ENCODE measurements around the gene OXLD1.
A peak's percentile ranks its signal among the peaks of the same experiment; 100 is the strongest.

The OXLD1 gene

GRCh38 chr17:81666342-81667191 is at the start of gene OXLD1, which contains the start of gene CCDC137:
OXLD1 (minus strand) TSS chr17:81666605; CDS start chr17:81666577, 28 bp downstream.
CCDC137 (plus strand) TSS chr17:81666737; CDS start chr17:81666767, 30 bp downstream.
- Histone ChIP-seq H3K36me3 (peaks cover 43 to 57% (median 53%) of the 10 kb centered on the region in 11 experiments), H3K27me3 (no peaks in the 10 kb centered on the region), H3K9me3 (replicated peaks in 1 of 11) (no peaks in the 10 kb centered on the region), H3K4me2 (peak within 1 kb of the TSS; percentile 88 to 99 (median 97)), H3K4me3 (peak within 1 kb of the TSS; percentile 84 to 100 (median 98)), H4K20me1 (peaks cover 0 to 38% (median 23%) of the 10 kb centered on the region in 11 experiments; a peak in 13 of 22 replicates), H3K27ac (peak within 1 kb of the TSS; percentile 81 to 99 (median 95)), H3K9ac (peak within 1 kb of the TSS; percentile 91 to 99 (median 95)), H3K4me1 (peaks cover 35 to 53% (median 49%) of the 10 kb centered on the region in 10 experiments)
- no peak for TF ChIP-seq Cebpa-rat (IDR thresholded peaks at IDR 0.05)

DNA sequence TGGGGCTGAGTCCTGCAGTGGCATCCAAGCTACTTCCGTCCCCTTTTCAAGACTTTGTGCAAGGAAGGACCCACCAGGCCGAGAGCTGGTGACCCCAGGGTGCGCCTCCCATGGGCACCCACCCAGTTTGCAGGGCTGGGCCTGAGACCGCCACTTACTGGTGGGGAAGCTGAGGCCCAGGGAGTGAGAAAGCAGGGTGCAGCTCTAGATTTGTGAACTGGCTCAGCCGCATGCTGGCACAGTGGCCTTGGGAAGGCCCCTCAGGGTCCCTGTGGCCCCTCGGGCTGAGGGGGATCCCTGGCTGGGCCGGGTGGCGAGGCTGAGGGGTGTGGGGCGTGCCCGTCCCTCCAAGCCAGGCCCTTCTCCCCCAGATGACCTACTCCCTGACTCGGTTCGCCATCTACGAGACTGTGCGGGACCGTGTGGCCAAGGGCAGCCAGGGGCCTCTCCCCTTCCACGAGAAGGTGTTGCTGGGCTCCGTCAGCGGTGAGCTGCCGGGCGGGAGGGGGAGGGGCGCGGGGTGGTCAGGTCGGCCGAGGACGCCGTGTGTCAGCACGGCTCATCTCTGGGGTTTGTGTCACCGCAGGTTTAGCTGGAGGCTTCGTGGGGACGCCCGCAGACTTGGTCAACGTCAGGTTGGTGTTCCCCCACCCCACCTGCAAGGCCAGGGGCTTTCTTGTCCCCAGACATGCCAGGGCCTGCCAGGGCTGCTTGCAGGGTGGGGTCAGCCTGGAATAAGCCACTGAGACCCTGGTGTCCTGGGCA is 48.9 kb upstream of the OXLD1 start:
- Histone ChIP-seq H3K27ac (no peak overlapping the region), H3K9ac (no peak overlapping the region; a peak in 1 of 22 replicates), H3K4me3 (no peak overlapping the region)

GRCh38 chr17:81714412-81715106 is 48.2 kb upstream of the OXLD1 start:
- Histone ChIP-seq H3K27me3 (no peaks in the 10 kb centered on the region), H3K4me1 (peaks cover 36 to 65% (median 55%) of the 10 kb centered on the region in 10 experiments), H4K20me1 (peaks cover 0 to 55% (median 23%) of the 10 kb centered on the region in 11 experiments; a peak in 13 of 22 replicates), H3K9ac (peak overlapping the region in 5 of 11 experiments; percentile 13 to 88 (median 83); a peak in 5 of 22 replicates), H3K4me2 (peak overlapping the region in 8 of 11 experiments; percentile 98 to 100 (median 99); a peak in 12 of 22 replicates), H3K9me3 (replicated peaks in 1 of 11) (no peaks in the 10 kb centered on the region), H3K36me3 (peaks cover 0 to 38% (median 20%) of the 10 kb centered on the region in 11 experiments; a peak in 14 of 22 replicates), H3K4me3 (no peak overlapping the region), H3K27ac (peak overlapping the region in 1 of 11 experiments; percentile 78; a peak in 1 of 22 replicates)
- no peak for TF ChIP-seq Cebpa-rat (IDR thresholded peaks at IDR 0.05)

More for the DNA sequence above, 48.9 kb upstream of the OXLD1 start:
- Histone ChIP-seq H3K4me1 (peaks cover 33 to 65% (median 55%) of the 10 kb centered on the region in 10 experiments), H3K4me2 (0 out of 22 replicates have a peak overlapping the region, but pooled peaks of 1 of the 11 experiments have one; percentile 99), H3K27me3 (no peaks in the 10 kb centered on the region), H3K9me3 (replicated peaks in 1 of 11) (no peaks in the 10 kb centered on the region), H3K36me3 (peaks cover 0 to 45% (median 23%) of the 10 kb centered on the region in 11 experiments; a peak in 14 of 22 replicates), H4K20me1 (peaks cover 0 to 55% (median 21%) of the 10 kb centered on the region in 11 experiments; a peak in 13 of 22 replicates)
- TF ChIP-seq Cebpa-rat (IDR thresholded peaks at IDR 0.05), result no peak

DNA sequence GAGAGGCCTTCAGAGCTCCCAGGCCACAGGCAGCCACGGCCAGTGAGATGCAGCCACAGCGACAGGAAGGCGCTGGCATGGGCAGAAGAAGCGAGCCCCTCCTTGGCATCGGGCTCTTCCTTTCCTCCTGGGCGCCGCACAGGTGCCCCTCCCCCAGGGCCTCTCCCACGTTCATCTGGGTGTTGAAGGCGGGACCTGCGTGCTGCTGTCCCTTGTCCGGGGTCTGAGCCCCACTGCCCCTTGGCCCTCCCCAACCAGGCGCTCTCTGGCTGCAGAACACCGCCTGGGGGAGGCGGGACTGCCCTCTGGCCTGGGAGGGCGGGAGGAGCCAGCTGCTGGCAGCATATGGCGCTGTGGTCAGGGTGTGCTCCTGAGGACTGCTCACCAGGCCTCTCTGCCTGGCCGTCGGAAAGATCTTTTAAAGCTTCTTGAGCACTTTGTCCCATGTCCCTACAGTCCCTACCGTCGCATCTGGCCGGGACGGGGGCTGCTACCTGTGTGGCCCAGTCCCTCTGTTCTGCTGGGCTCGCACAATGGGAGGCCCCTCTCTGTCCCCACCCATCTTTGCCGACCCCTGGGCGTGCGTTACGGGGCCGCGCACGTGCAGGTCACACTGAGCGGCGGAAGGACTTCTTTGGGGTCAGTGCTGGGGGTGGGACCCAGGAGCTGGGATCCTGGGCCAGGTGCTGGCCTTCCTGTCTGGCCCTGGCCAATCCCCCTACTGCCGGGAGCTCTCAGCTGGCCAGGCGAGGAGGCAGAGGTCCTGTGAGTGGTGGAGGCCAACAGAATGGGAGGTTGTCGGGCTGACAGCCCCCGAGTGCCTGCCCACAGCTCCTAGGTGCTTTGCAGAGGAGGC is 47.4 kb upstream of the OXLD1 start:
- Histone ChIP-seq H3K4me3 (peak overlapping the region in 8 of 10 experiments; percentile 75 to 96 (median 87); a peak in 13 of 20 replicates), H3K27ac (peak overlapping the region in 2 of 11 experiments; percentile 73 to 78; a peak in 1 of 22 replicates), H4K20me1 (peaks cover 0 to 60% (median 27%) of the 10 kb centered on the region in 11 experiments; a peak in 16 of 22 replicates), H3K9ac (peak overlapping the region; percentile 74 to 89 (median 84); a peak in 19 of 22 replicates), H3K9me3 (replicated peaks in 1 of 11) (no peaks in the 10 kb centered on the region), H3K36me3 (peaks cover 0 to 37% (median 19%) of the 10 kb centered on the region in 11 experiments; a peak in 15 of 22 replicates), H3K27me3 (no peaks in the 10 kb centered on the region), H3K4me1 (peaks cover 38 to 68% (median 57%) of the 10 kb centered on the region in 10 experiments), H3K4me2 (peak overlapping the region; percentile 84 to 100 (median 99))
- TF ChIP-seq Cebpa-rat (IDR thresholded peaks at IDR 0.05), result no peak

DNA sequence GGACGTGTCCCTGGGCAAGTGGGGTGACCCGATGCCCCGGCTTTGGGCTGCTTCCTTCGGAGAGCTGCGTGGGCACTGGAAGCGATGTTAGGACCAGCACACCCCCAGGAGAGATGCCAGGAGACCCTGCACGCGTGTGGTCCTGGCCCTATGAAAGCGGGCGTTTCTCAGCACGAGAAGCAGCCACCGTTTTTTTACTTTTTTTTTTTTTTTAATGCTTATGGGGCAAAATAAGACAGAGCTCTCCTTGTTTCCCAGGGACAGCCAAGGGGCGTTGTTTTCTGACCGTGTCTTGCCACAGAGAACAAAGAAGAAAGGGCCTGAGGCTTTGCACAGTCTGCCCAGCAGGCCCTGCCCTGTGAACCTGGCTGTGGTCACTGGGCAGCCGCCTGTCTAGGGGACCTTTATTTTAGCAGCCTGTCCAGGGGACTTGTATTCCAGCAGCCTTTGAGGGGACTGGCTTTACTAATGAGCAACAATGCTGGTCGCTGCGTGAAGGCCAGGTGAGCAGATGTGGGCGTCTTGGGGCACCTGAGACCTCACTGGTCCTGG is 46.7 kb upstream of the OXLD1 start:
- Histone ChIP-seq H3K27ac (peak overlapping the region in 8 of 11 experiments; percentile 67 to 82 (median 75); a peak in 14 of 22 replicates), H3K36me3 (peaks cover 5 to 39% (median 22%) of the 10 kb centered on the region in 11 experiments; a peak in 21 of 22 replicates)
- no peak for TF ChIP-seq Cebpa-rat (IDR thresholded peaks at IDR 0.05)

DNA sequence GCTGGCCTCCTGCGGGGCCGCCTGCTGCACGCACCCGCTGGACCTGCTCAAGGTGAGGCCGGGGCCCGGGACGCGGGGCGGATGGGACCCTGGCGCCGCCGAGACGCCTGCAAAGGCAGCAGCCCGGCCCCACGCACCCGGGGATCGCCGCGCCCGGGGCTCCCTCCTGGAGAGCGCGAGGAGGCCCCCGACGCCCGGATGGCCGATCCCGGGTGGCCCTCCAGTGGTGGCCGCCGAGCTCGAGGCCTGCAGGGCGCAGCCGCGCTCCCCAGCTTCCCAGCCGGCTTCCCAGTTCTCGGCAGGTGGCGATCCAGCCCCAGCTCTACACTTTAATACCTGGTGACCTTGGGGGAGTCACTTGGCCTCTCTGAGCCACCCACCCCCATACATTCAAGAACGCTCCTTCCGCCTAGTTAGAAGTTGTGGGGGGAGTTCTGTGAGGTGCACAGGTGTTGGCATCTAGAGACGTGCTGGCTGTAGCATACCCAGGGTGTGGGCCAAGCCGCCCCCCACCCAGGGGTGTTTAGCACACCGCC is 46.1 kb upstream of the OXLD1 start:
- peak overlapping the region; percentile 3 to 82 (median 73); a peak in 21 of 22 replicates for H3K27ac ChIP-seq
- peaks cover 38 to 72% (median 60%) of the 10 kb centered on the region in 10 experiments for H3K4me1 ChIP-seq
- TF ChIP-seq Cebpa-rat (IDR thresholded peaks at IDR 0.05), result no peak

More for the DNA sequence above, 46.7 kb upstream of the OXLD1 start:
- Histone ChIP-seq H3K9ac (peak overlapping the region; percentile 74 to 89 (median 84)), H3K4me2 (peak overlapping the region; percentile 84 to 100 (median 99)), H4K20me1 (peaks cover 0 to 67% (median 34%) of the 10 kb centered on the region in 11 experiments; a peak in 18 of 22 replicates), H3K27me3 (no peaks in the 10 kb centered on the region), H3K4me1 (peaks cover 38 to 72% (median 60%) of the 10 kb centered on the region in 10 experiments), H3K4me3 (peak overlapping the region; percentile 71 to 96 (median 86)), H3K9me3 (replicated peaks in 1 of 11) (no peaks in the 10 kb centered on the region)

More for the DNA sequence above, 46.1 kb upstream of the OXLD1 start:
- Histone ChIP-seq H4K20me1 (peaks cover 0 to 68% (median 39%) of the 10 kb centered on the region in 11 experiments; a peak in 18 of 22 replicates), H3K4me2 (peak overlapping the region; percentile 84 to 100 (median 99)), H3K4me3 (peak overlapping the region; percentile 71 to 96 (median 86)), H3K9ac (peak overlapping the region; percentile 74 to 89 (median 84)), H3K9me3 (replicated peaks in 1 of 11) (no peaks in the 10 kb centered on the region), H3K36me3 (peaks cover 9 to 39% (median 22%) of the 10 kb centered on the region in 11 experiments), H3K27me3 (no peaks in the 10 kb centered on the region)
